Peyer's patch (tissue), 4 donors: Measurements from ENCODE around the gene CROCC.

Experiments used
- POLR2A ChIP-seq, 2 donors: fragments of 450-650 bp; IDR thresholded peaks; one replicate each; pipeline ENCODE4 v1.5.1; 2017; ENCODE audit warnings: antibody characterized with exemption in 2 of 2, mild to moderate bottlenecking in 2 of 2, moderate library complexity in 2 of 2
- TF ChIP-seq, protein P1 (sequence below), 6 experiments: fragments of 450-650 bp in 4 of 6; fragments of 200-600 bp in 2 of 6; sonication (generic) in 1 of 6; IDR thresholded peaks; one replicate each; pipeline ENCODE4 v1.5.1; 2017 to 2019; ENCODE audit warnings: antibody characterized with exemption in 6 of 6, mild to moderate bottlenecking in 3 of 6, moderate library complexity in 1 of 6

DNA sequence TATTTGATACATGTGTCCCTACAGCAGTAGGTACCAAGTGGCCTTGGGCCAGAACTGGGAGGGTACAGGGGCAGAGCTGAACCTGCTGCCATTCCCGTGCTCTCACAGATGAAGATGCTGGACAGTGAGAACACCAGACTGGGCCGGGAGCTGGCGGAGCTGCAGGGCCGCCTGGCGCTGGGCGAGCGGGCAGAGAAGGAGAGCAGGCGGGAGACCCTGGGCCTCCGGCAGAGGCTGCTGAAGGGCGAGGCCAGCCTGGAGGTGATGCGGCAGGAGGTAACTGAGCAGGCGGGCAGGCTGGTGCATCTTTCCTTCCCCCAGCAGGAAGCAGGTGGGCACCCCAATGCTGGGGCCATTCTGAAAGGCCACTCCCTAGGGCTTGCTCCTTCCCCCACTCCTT, 36.7 kb downstream of the CROCC start:
- TF ChIP-seq, protein P1, sequence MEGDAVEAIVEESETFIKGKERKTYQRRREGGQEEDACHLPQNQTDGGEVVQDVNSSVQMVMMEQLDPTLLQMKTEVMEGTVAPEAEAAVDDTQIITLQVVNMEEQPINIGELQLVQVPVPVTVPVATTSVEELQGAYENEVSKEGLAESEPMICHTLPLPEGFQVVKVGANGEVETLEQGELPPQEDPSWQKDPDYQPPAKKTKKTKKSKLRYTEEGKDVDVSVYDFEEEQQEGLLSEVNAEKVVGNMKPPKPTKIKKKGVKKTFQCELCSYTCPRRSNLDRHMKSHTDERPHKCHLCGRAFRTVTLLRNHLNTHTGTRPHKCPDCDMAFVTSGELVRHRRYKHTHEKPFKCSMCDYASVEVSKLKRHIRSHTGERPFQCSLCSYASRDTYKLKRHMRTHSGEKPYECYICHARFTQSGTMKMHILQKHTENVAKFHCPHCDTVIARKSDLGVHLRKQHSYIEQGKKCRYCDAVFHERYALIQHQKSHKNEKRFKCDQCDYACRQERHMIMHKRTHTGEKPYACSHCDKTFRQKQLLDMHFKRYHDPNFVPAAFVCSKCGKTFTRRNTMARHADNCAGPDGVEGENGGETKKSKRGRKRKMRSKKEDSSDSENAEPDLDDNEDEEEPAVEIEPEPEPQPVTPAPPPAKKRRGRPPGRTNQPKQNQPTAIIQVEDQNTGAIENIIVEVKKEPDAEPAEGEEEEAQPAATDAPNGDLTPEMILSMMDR (IDR thresholded peaks at IDR 0.05): no peak
- TF ChIP-seq POLR2A (IDR thresholded peaks at IDR 0.05): no peak
